HFFc6 (cell line): ENCODE data around the gene RAB4A. TPM values are rescaled to one million over a fixed set of nuclear protein-coding genes. Genes with fewer than 3 reads are reported as not detected.

ENCODE experiments used
- DNase-seq: peaks from one replicate; pipeline ENCODE4 v3.0.0-alpha.2; 2018
- H3K27ac Mint-ChIP-seq: 2 replicates; pipeline ENCODE4 v1.8.0; 2020; ENCODE audit warnings: mild to moderate bottlenecking, mixed read lengths
- H3K27me3 Mint-ChIP-seq: 2 replicates; pipeline ENCODE4 v1.8.0; 2021; ENCODE audit warnings: mild to moderate bottlenecking, moderate library complexity, mixed read lengths; ENCODE audit not compliant: insufficient read depth
- H3K36me3 Mint-ChIP-seq: 2 replicates; pipeline ENCODE4 v1.8.0; 2021; ENCODE audit warnings: low read depth, mixed read lengths
- H3K4me1 Mint-ChIP-seq: 2 replicates; pipeline ENCODE4 v1.8.0; 2020; ENCODE audit warnings: low read depth, mixed read lengths
- H3K4me3 Mint-ChIP-seq: 2 replicates; pipeline ENCODE4 v1.8.0; 2020; ENCODE audit warnings: mild to moderate bottlenecking, moderate library complexity, mixed read lengths
- H3K9me3 Mint-ChIP-seq: 2 replicates; pipeline ENCODE4 v1.8.0; 2020; ENCODE audit warnings: mild to moderate bottlenecking, mixed read lengths
- CTCF ChIP-seq: fragments of 200-600 bp; sonication (generic); IDR thresholded peaks from 2 replicates; pipeline ENCODE4 v1.5.0; 2021; ENCODE audit warnings: antibody characterized with exemption, mild to moderate bottlenecking
- total RNA-seq, 6 experiments: library from RNA; stranded (reverse); fragmentation: NEBNext Ultra II Directional; extraction: Animal tissue kit (Norgen Biotek cat#: 25700); gene quantifications; 2 replicates in 1 of 6; 3 replicates in 5 of 6; pipeline ENCODE4 v1.2.3, GENCODE V29; 2021

The RAB4A gene
- total RNA-seq, 6 experiments from 2014 or later = 34.7 to 64.2 (median 41.3) TPM

- H3K27ac Mint-ChIP-seq = no peak overlapping the region
- H3K4me1 Mint-ChIP-seq = peaks cover 20% of the 10 kb centered on the region
- DNase-seq = no peak
- no peak overlapping the region for H3K4me3 Mint-ChIP-seq
- no peak for TF ChIP-seq CTCF
- 0 out of 2 replicates have a peak, but pooled peaks cover 4% of the 10 kb centered on the region for H3K36me3 Mint-ChIP-seq
- peaks cover 2% of the 10 kb centered on the region for H3K27me3 Mint-ChIP-seq
- H3K9me3 Mint-ChIP-seq = no peaks in the 10 kb centered on the region
Observed at GRCh38 chr1:229273507-229274232, 2.8 kb downstream of the RAB4A start.

- TF ChIP-seq CTCF = no peak
- Mint-ChIP-seq H3K9me3 (no peaks in the 10 kb centered on the region), H3K36me3 (0 out of 2 replicates have a peak, but pooled peaks cover 4% of the 10 kb centered on the region), H3K27ac (no peak overlapping the region), H3K27me3 (peaks cover 2% of the 10 kb centered on the region), H3K4me3 (no peak overlapping the region), H3K4me1 (peaks cover 22% of the 10 kb centered on the region)
- DNase-seq = no peak
Observed at GRCh38 chr1:229275005-229275404, 4.1 kb downstream of the RAB4A start.

GRCh38 chr1:229278120-229278741, 7.3 kb downstream of the RAB4A start:
- Mint-ChIP-seq H3K9me3 (no peaks in the 10 kb centered on the region), H3K27me3 (no peaks in the 10 kb centered on the region), H3K36me3 (peaks cover 9% of the 10 kb centered on the region; the same call in 1 of the 2 replicates), H3K4me1 (peaks cover 36% of the 10 kb centered on the region), H3K27ac (no peak overlapping the region), H3K4me3 (no peak overlapping the region)
- no peak for DNase-seq
- no peak for TF ChIP-seq CTCF

- Mint-ChIP-seq H3K4me3 (no peak overlapping the region), H3K27ac (no peak overlapping the region), H3K4me1 (peaks cover 36% of the 10 kb centered on the region), H3K9me3 (no peaks in the 10 kb centered on the region), H3K27me3 (no peaks in the 10 kb centered on the region), H3K36me3 (peaks cover 9% of the 10 kb centered on the region; the same call in 1 of the 2 replicates)
- DNase-seq = no peak
- no peak for TF ChIP-seq CTCF
Observed at GRCh38 chr1:229279242-229279641, 8.3 kb downstream of the RAB4A start.

GRCh38 chr1:229280037-229280828, 9.3 kb downstream of the RAB4A start:
- Mint-ChIP-seq H3K4me1 (peaks cover 42% of the 10 kb centered on the region), H3K9me3 (no peaks in the 10 kb centered on the region), H3K4me3 (no peak overlapping the region), H3K27me3 (no peaks in the 10 kb centered on the region), H3K27ac (no peak overlapping the region), H3K36me3 (peaks cover 9% of the 10 kb centered on the region; the same call in 1 of the 2 replicates)
- DNase-seq = no peak
- TF ChIP-seq CTCF = no peak
